Measurements from ENCODE around the gene ITGA2. TPM values are rescaled to one million over a fixed set of nuclear protein-coding genes. Genes with fewer than 3 reads are reported as not detected.

Gene ITGA2
- total RNA-seq, 1 experiment from 2014 or later, result 0.69 TPM

- no peak overlapping the region for H3K27ac ChIP-seq (ENCODE audit: low read depth, low read length, poor library complexity, severe bottlenecking)
- H3K36me3 ChIP-seq (ENCODE audit: insufficient read depth, low read length, poor library complexity, severe bottlenecking), result no peaks in the 10 kb centered on the region
- POLR2A ChIA-PET (ENCODE audit: low non-redundant PET), result no interaction called here
- no peak for DNase-seq (ENCODE audit: low spot score)
- intact Hi-C loops (cut with micrococcal nuclease; ENCODE audit: unreplicated experiment), result no loop called here
- CTCF ChIA-PET, result no interaction called here
- BruUV-seq (replicated peaks), result no TSS peak
- no peak for TF ChIP-seq EZH2 (IDR thresholded peaks at IDR 0.05; ENCODE audit: borderline replicate concordance, low read depth, low read length, poor library complexity, severe bottlenecking)
- no peaks in the 10 kb centered on the region for H3K27me3 ChIP-seq (replicated peaks; ENCODE audit: insufficient read depth, low read depth, low read length, poor library complexity)
- H3K4me3 ChIP-seq (ENCODE audit: low read depth, low read length, poor library complexity, severe bottlenecking), result no peak overlapping the region
- H3K4me1 ChIP-seq (ENCODE audit: insufficient read depth, low read length, poor library complexity, severe bottlenecking), result no peaks in the 10 kb centered on the region
- no peaks in the 10 kb centered on the region for H3K9me3 ChIP-seq (ENCODE audit: low read depth, low read length, poor library complexity, severe bottlenecking)
Observed at GRCh38 chr5:53059281-53059680, 70.1 kb downstream of the ITGA2 start.

DNA sequence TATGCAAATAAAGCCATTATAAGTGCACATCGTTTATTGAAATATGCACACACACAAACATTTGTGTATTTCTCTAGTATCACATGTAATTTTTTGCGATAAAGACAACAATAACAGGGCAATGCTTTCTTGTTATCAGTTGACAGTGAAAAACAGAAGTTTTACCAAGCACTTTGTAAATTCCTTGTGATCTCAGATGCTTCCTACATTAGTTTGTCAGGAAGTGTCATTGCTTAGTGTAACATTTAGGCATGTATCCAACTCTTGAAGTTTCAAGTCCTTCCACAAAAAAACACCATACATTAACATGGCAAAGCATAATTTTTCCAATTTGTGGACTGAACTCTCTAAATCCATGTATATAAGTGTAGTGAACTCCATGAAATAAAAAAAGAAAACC is 74.0 kb downstream of the ITGA2 start:
- TF ChIP-seq CTCF (conservative IDR thresholded peaks at IDR 0.05; ENCODE audit: low read depth, low read length), result no peak
- no peak for TF ChIP-seq EZH2 (IDR thresholded peaks at IDR 0.05; ENCODE audit: borderline replicate concordance, low read depth, low read length, poor library complexity, severe bottlenecking)
- POLR2A ChIA-PET (ENCODE audit: low non-redundant PET), result no interaction called here
- Histone ChIP-seq H3K27me3 (replicated peaks; ENCODE audit: insufficient read depth, low read depth, low read length, poor library complexity) (no peaks in the 10 kb centered on the region), H3K4me1 (ENCODE audit: insufficient read depth, low read length, poor library complexity, severe bottlenecking) (no peaks in the 10 kb centered on the region), H3K4me3 (ENCODE audit: low read depth, low read length, poor library complexity, severe bottlenecking) (no peak overlapping the region), H3K9me3 (ENCODE audit: low read depth, low read length, poor library complexity, severe bottlenecking) (no peaks in the 10 kb centered on the region), H3K36me3 (ENCODE audit: insufficient read depth, low read length, poor library complexity, severe bottlenecking) (no peaks in the 10 kb centered on the region), H3K27ac (ENCODE audit: low read depth, low read length, poor library complexity, severe bottlenecking) (no peak overlapping the region)
- DNase-seq (ENCODE audit: low spot score), result no peak
- intact Hi-C loops (cut with micrococcal nuclease; ENCODE audit: unreplicated experiment), result no loop called here
- BruUV-seq (replicated peaks), result no TSS peak
- CTCF ChIA-PET, result no interaction called here

GRCh38 chr5:53063791-53064190 is 74.6 kb downstream of the ITGA2 start:
- BruUV-seq (replicated peaks), result no TSS peak
- ChIA-PET CTCF (no interaction called here), POLR2A (ENCODE audit: low non-redundant PET) (no interaction called here)

More at GRCh38 chr5:53063791-53064190, 74.6 kb downstream of the ITGA2 start:
- Histone ChIP-seq H3K36me3 (ENCODE audit: insufficient read depth, low read length, poor library complexity, severe bottlenecking) (no peaks in the 10 kb centered on the region), H3K4me1 (ENCODE audit: insufficient read depth, low read length, poor library complexity, severe bottlenecking) (no peaks in the 10 kb centered on the region), H3K27ac (ENCODE audit: low read depth, low read length, poor library complexity, severe bottlenecking) (no peak overlapping the region), H3K4me3 (ENCODE audit: low read depth, low read length, poor library complexity, severe bottlenecking) (no peak overlapping the region), H3K27me3 (replicated peaks; ENCODE audit: insufficient read depth, low read depth, low read length, poor library complexity) (no peaks in the 10 kb centered on the region), H3K9me3 (ENCODE audit: low read depth, low read length, poor library complexity, severe bottlenecking) (no peaks in the 10 kb centered on the region)
- intact Hi-C loops (cut with micrococcal nuclease; ENCODE audit: unreplicated experiment), result no loop called here
- DNase-seq (ENCODE audit: low spot score), result no peak
- TF ChIP-seq EZH2 (IDR thresholded peaks at IDR 0.05; ENCODE audit: borderline replicate concordance, low read depth, low read length, poor library complexity, severe bottlenecking) (no peak), CTCF (conservative IDR thresholded peaks at IDR 0.05; ENCODE audit: low read depth, low read length) (no peak)
